K562 (cell line): ENCODE results near the gene ADAM23. TPM values are rescaled to one million over a fixed set of nuclear protein-coding genes. Genes with fewer than 3 reads are reported as not detected.

Source experiments
- ATAC-seq: fragments of 200-7000 bp; cut with Tn5 transposase; 3 replicates; pipeline ENCODE4 v1.9.1; 2020; ENCODE audit warnings: moderate library complexity
- BruUV-seq: library from RNA; stranded (reverse); fragments of 400-500 nt; replicated peaks from 2 replicates; lab custom pipeline; 2021; lab: Mats Ljungman, UMichigan
- CTCF ChIA-PET: fragments of 300-600 bp; formaldehyde crosslinking; extraction: SDS; loops from one replicate; lab custom pipeline; 2021; ENCODE audit warnings: low intra/inter-chr PET ratio; lab: Yijun Ruan, JAX
- POLR2A ChIA-PET: fragments of 300-600, 350-650 bp; sonication (Branson Sonifier 250); formaldehyde crosslinking; extraction: SDS; loops from one replicate; lab custom pipeline; 2021; ENCODE audit warnings: antibody characterized with exemption, inconsistent platforms; lab: Yijun Ruan, JAX
- DNase-seq, 4 experiments: peaks; one replicate each; pipeline versions ENCODE4 v3.0.0 to v3.0.0-alpha.2; 2011 to 2018; ENCODE audit warnings: low spot score in 3 of 4, mixed read lengths in 3 of 4; ENCODE audit errors: extremely low read depth in 1 of 4
- FAIRE-seq: peaks from 2 replicates; lab custom pipeline; 2011; peaks lifted over from hg19 to GRCh38; lab: Jason Lieb, UNC
- H2AFZ ChIP-seq: 2 replicates; pipeline ENCODE4 v1.6.0; 2011; ENCODE audit warnings: low read depth, low read length, control low read depth, inconsistent platforms
- H3K27ac ChIP-seq: fragments of 200-600 bp; 3 replicates; pipeline ENCODE4 v1.8.0; 2011; ENCODE audit warnings: low read depth, mild to moderate bottlenecking, control low read depth, inconsistent platforms, low read length, moderate library complexity, mixed read lengths; ENCODE audit errors: extremely low read depth
- H3K27me3 ChIP-seq, 2 experiments: fragments of 300-600 bp in 1 of 2; 2 replicates in 1 of 2; 3 replicates in 1 of 2; pipeline versions ENCODE4 v1.6.0 to v1.8.0; 2011; ENCODE audit warnings: inconsistent platforms in 2 of 2, low read length in 2 of 2, mild to moderate bottlenecking in 1 of 2, mixed read lengths in 1 of 2, moderate library complexity in 1 of 2; ENCODE audit not compliant: control insufficient read depth in 2 of 2, insufficient read depth in 2 of 2
- H3K36me3 ChIP-seq: fragments of 300-600 bp; 3 replicates; pipeline ENCODE4 v1.8.0; 2011; ENCODE audit warnings: mild to moderate bottlenecking, low read length, inconsistent platforms; ENCODE audit not compliant: control insufficient read depth, insufficient read depth
- H3K4me1 ChIP-seq, 2 experiments: fragments of 200-600 bp in 1 of 2; replicated peaks in 1 of 2; 2 replicates in 1 of 2; 3 replicates in 1 of 2; pipeline versions ENCODE4 v1.5.1 to v1.8.0; 2011; ENCODE audit warnings: inconsistent platforms in 2 of 2, low read length in 2 of 2, mild to moderate bottlenecking in 1 of 2, mixed read lengths in 1 of 2, moderate library complexity in 1 of 2; ENCODE audit not compliant: control insufficient read depth in 2 of 2, insufficient read depth in 2 of 2
- H3K4me2 ChIP-seq: 2 replicates; pipeline ENCODE4 v1.6.1; 2011; ENCODE audit warnings: low read length, control low read depth, inconsistent platforms, mixed read lengths; ENCODE audit not compliant: insufficient read depth
- H3K4me3 ChIP-seq: fragments of 200-600 bp; sonication (generic), shearing (Covaris generic); 2 replicates; pipeline ENCODE4 v1.5.1; 2016; ENCODE audit warnings: control low read depth, inconsistent platforms
- H3K79me2 ChIP-seq: fragments of 200-600 bp; 3 replicates; pipeline ENCODE4 v1.8.0; 2011; ENCODE audit warnings: low read length, inconsistent platforms; ENCODE audit not compliant: control insufficient read depth, insufficient read depth
- H3K9ac ChIP-seq, 2 experiments: 2 replicates each; pipeline versions ENCODE4 v1.6.0 to v1.6.1; 2011; ENCODE audit warnings: low read depth in 2 of 2, low read length in 2 of 2, control low read depth in 1 of 2, inconsistent platforms in 1 of 2, mild to moderate bottlenecking in 1 of 2, mixed read lengths in 1 of 2; ENCODE audit not compliant: insufficient read depth in 1 of 2
- H3K9me1 ChIP-seq: one replicate; pipeline ENCODE4 v1.6.0; 2011; ENCODE audit warnings: inconsistent platforms, mild to moderate bottlenecking, low read length, moderate library complexity; ENCODE audit not compliant: control insufficient read depth, insufficient read depth
- H3K9me3 ChIP-seq: replicated peaks from 2 replicates; pipeline ENCODE4 v1.5.1; 2011; ENCODE audit warnings: low read depth, low read length, inconsistent platforms; ENCODE audit not compliant: control insufficient read depth, insufficient read depth
- H4K20me1 ChIP-seq: replicated peaks from 2 replicates; pipeline ENCODE4 v1.6.1; 2011; ENCODE audit warnings: low read length, inconsistent platforms, mixed read lengths; ENCODE audit not compliant: control insufficient read depth, insufficient read depth
- HNRNPUL1 ChIP-seq: fragments of 200-400 bp; formaldehyde crosslinking; IDR thresholded peaks from 2 replicates; pipeline ENCODE4 v1.6.1; 2017; ENCODE audit warnings: low read length
- JUNB ChIP-seq: fragments of 450-650 bp; formaldehyde crosslinking; conservative IDR thresholded peaks from 2 replicates; pipeline ENCODE4 v1.4.0; 2020; ENCODE audit warnings: mild to moderate bottlenecking
- MCM7 ChIP-seq, 2 experiments: fragments of 450-650 bp; IDR thresholded peaks; 2 replicates each; pipeline ENCODE4 v1.6.1; 2016 to 2018
- POU5F1 ChIP-seq: fragments of 150-350 bp; IDR thresholded peaks from 2 replicates; pipeline ENCODE4 v1.6.1; 2014; ENCODE audit warnings: borderline replicate concordance, low read length, low read depth, mild to moderate bottlenecking; ENCODE audit not compliant: partially characterized antibody
- ZNF518B ChIP-seq: fragments of 250-450 bp; sonication (Bioruptor Pico); IDR thresholded peaks from 2 replicates; pipeline ENCODE4 v1.5.0; 2021; ENCODE audit warnings: mild to moderate bottlenecking, moderate library complexity
- WGBS: fragments of 100-300 bp; shearing (Covaris generic); methylation state at CpG from one replicate; pipeline ENCODE4 v1.1.6; 2016; ENCODE audit warnings: low coverage, mixed read lengths; ENCODE audit not compliant: insufficient coverage; ENCODE audit errors: missing lambda C conversion rate; 5-methylcytosine and 5-hydroxymethylcytosine counted together
- in situ Hi-C: fragments of 300-500 bp; cut with MboI; formaldehyde crosslinking; loops from 4 replicates; pipeline ENCODE4 v1.15.0; 2018; ENCODE audit warnings: inconsistent platforms, mixed read lengths
- intact Hi-C: fragments of 100-400 bp; cut with micrococcal nuclease; formaldehyde crosslinking; loops from 2 replicates; pipeline ENCODE4 v1.14.2; 2022
- polyA plus RNA-seq, 8 experiments: library from polyadenylated mRNA; depleted of rRNA in 4 of 8; stranded (reverse) in 5 of 8; unstranded in 3 of 8; fragments of >200 nt; fragmentation: Nextera tagmentation in 2 of 8; fragmentation: Illumina TruSeq in 1 of 8; extraction: Ambion mirVana in 2 of 8; extraction: Trizol in 1 of 8; gene quantifications; 2 replicates each; pipeline versions ENCODE4 v1.2.1 to v1.2.3, GENCODE V29; 2011 to 2014; ENCODE audit warnings: inconsistent platforms in 1 of 8, missing spikeins in 1 of 8
- total RNA-seq, 7 experiments: library from RNA; depleted of rRNA in 6 of 7; stranded (reverse); fragments of >200 nt in 6 of 7; fragmentation: Illumina TruSeq in 2 of 7; extraction: Trizol in 2 of 7; gene quantifications; 2 replicates each; pipeline versions ENCODE4 v1.2.1 to v1.2.3, GENCODE V29; 2011 to 2021; ENCODE audit warnings: low replicate concordance in 1 of 7

The ADAM23 gene
- total and polyA plus RNA-seq, 9 of the 15 experiments (the other 6 are each of a cell fraction or from before 2014, with no cell fraction given), result 0.02 TPM; not detected in 8

GRCh38 chr2:206512999-206513398 is 69.7 kb downstream of the ADAM23 start:
- no peak overlapping the region for H3K27ac ChIP-seq
- H3K27me3 ChIP-seq, result no peaks in the 10 kb centered on the region; a peak in 1 of 5 replicates
- no peak for FAIRE-seq
- CTCF ChIA-PET, result no interaction called here
- H3K79me2 ChIP-seq, result no peaks in the 10 kb centered on the region
- POLR2A ChIA-PET, result no interaction called here
- H3K4me2 ChIP-seq, result no peak overlapping the region
- no peaks in the 10 kb centered on the region for H3K36me3 ChIP-seq
- no peak overlapping the region for H2AFZ ChIP-seq
- no peaks in the 10 kb centered on the region for H3K9me1 ChIP-seq
- no peak for TF ChIP-seq HNRNPUL1
- TF ChIP-seq MCM7 (IDR thresholded peaks at IDR 0.05), result no peak
- no peak for TF ChIP-seq JUNB (CRISPR knock-in tag)
- TF ChIP-seq POU5F1, result no peak
- no peak for TF ChIP-seq ZNF518B
- TF ChIP-seq, all 486 proteins: peak for 0
- DNase-seq (no peak), ATAC-seq (no peak)
- intact Hi-C loops, result no loop called here
- Histone ChIP-seq H3K9me3 (no peaks in the 10 kb centered on the region), H4K20me1 (no peaks in the 10 kb centered on the region), H3K4me3 (no peak overlapping the region), H3K9ac (no peak overlapping the region), H3K4me1 (no peaks in the 10 kb centered on the region)
- 0% methylated on average over 1 of the region's 1 CpG for WGBS
- in situ Hi-C loops, result no loop called here
- BruUV-seq, result no TSS peak
